ENCODE data around the gene EPB41.
"Not testable (repeated sequence)": the region's sequence is repeated elsewhere in the genome, so short reads cannot be mapped to it uniquely, and the experiment has no call there.

EPB41 gene

GRCh38 chr1:28914228-28915030 is at the start of gene EPB41:
TSS of gene EPB41 (plus strand) at chr1:28914569. CDS start at chr1:28987438, 72,869 bp downstream.
- peak; percentile 83 for DNase-seq (ENCODE audit: low read depth)

GRCh38 chr1:28864695-28865094 is 49.7 kb upstream of the EPB41 start:
- no peak for DNase-seq (ENCODE audit: low read depth)

GRCh38 chr1:28865997-28866650 is 48.2 kb upstream of the EPB41 start:
- no peak for DNase-seq (ENCODE audit: low read depth)

GRCh38 chr1:28867850-28868249 is 46.5 kb upstream of the EPB41 start:
- DNase-seq (ENCODE audit: low read depth) = no peak

GRCh38 chr1:28869952-28870351 is 44.4 kb upstream of the EPB41 start:
- DNase-seq (ENCODE audit: low read depth) = no peak

- DNase-seq (ENCODE audit: low read depth) = no peak
Measured at GRCh38 chr1:28871631-28872401, 42.6 kb upstream of the EPB41 start.

- not testable (repeated sequence) for DNase-seq (ENCODE audit: low read depth)
Measured at GRCh38 chr1:28875134-28875533, 39.2 kb upstream of the EPB41 start.

GRCh38 chr1:28877132-28877781 is 37.1 kb upstream of the EPB41 start:
- DNase-seq (ENCODE audit: low read depth) = peak; percentile 41

GRCh38 chr1:28878796-28879195 is 35.6 kb upstream of the EPB41 start:
- DNase-seq (ENCODE audit: low read depth) = no peak

GRCh38 chr1:28882009-28882628 is 32.2 kb upstream of the EPB41 start:
- DNase-seq (ENCODE audit: low read depth) = peak; percentile 59

GRCh38 chr1:28883242-28883616 is 31.1 kb upstream of the EPB41 start:
- no peak for DNase-seq (ENCODE audit: low read depth)

- DNase-seq (ENCODE audit: low read depth) = no peak
Measured at GRCh38 chr1:28885472-28885877, 28.9 kb upstream of the EPB41 start.

GRCh38 chr1:28885977-28886730 is 28.2 kb upstream of the EPB41 start:
- no peak for DNase-seq (ENCODE audit: low read depth)

GRCh38 chr1:28886731-28887418 is 27.5 kb upstream of the EPB41 start:
- peak; percentile 80 for DNase-seq (ENCODE audit: low read depth)

GRCh38 chr1:28887419-28887834 is 26.9 kb upstream of the EPB41 start:
- DNase-seq (ENCODE audit: low read depth) = peak; percentile 37

GRCh38 chr1:28887835-28888682 is 26.3 kb upstream of the EPB41 start:
- DNase-seq (ENCODE audit: low read depth) = no peak

GRCh38 chr1:28888915-28889314 is 25.5 kb upstream of the EPB41 start:
- DNase-seq (ENCODE audit: low read depth) = no peak

GRCh38 chr1:28889357-28889756 is 25.0 kb upstream of the EPB41 start:
- no peak for DNase-seq (ENCODE audit: low read depth)

- no peak for DNase-seq (ENCODE audit: low read depth)
Measured at GRCh38 chr1:28890435-28890834, 23.9 kb upstream of the EPB41 start.

Measured in stimulated activated CD8-positive, alpha-beta memory T cell treated with anti-CD3 and anti-CD28 coated beads, Interleukin-12 subunit alpha, Interleukin-12 subunit beta, amount 100 ng/mL, for 4 hours (primary cell).